GM12878 (cell line): ENCODE measurements around the gene DYSF. TPM values are rescaled to one million over a fixed set of nuclear protein-coding genes. Genes with fewer than 3 reads are reported as not detected.

ENCODE experiments used
- ATAC-seq: fragments of 200-7000 bp; cut with Tn5 transposase; 3 replicates; pipeline ENCODE4 v1.9.1; 2020; ENCODE audit warnings: mild to moderate bottlenecking, moderate library complexity
- BruUV-seq: library from RNA; stranded (reverse); fragments of 400-500 nt; replicated peaks from 2 replicates; lab custom pipeline; 2021; lab: Mats Ljungman, UMichigan
- CTCF ChIA-PET: fragments of 300-600 bp; sonication (Branson Sonifier 250); formaldehyde crosslinking; extraction: SDS; loops from one replicate; lab custom pipeline; 2021; ENCODE audit warnings: inconsistent platforms; lab: Yijun Ruan, JAX
- POLR2A ChIA-PET: fragments of 350-600 bp; formaldehyde crosslinking; extraction: SDS; loops from one replicate; lab custom pipeline; 2021; ENCODE audit warnings: inconsistent platforms; lab: Charles Lee
- RAD21 ChIA-PET: fragments of 300-600 bp; sonication (Branson Sonifier 250); formaldehyde crosslinking; loops from one replicate; lab custom pipeline; 2023; ENCODE audit warnings: antibody characterized with exemption; ENCODE audit not compliant: unreplicated experiment; lab: Charles Lee
- SMC1A ChIA-PET: fragments of 300-600 bp; sonication (Branson Sonifier 250); formaldehyde crosslinking; loops from one replicate; lab custom pipeline; 2023; ENCODE audit not compliant: unreplicated experiment, uncharacterized antibody; lab: Charles Lee
- DNase-seq: peaks from one replicate; pipeline ENCODE4 v3.0.0-alpha.2; 2011; ENCODE audit warnings: low read depth, low spot score
- FAIRE-seq: peaks from 3 replicates; lab custom pipeline; 2011; peaks lifted over from hg19 to GRCh38; lab: Jason Lieb, UNC
- H2AFZ ChIP-seq: 2 replicates; pipeline ENCODE4 v1.6.0; 2011; ENCODE audit warnings: low read depth, low read length, control low read depth; ENCODE audit not compliant: control insufficient read depth
- H3K27ac ChIP-seq: 2 replicates; pipeline ENCODE4 v1.5.1; 2011; ENCODE audit warnings: control low read depth; ENCODE audit not compliant: control insufficient read depth, insufficient read depth
- H3K27me3 ChIP-seq, 2 experiments: replicated peaks in 1 of 2; 2 replicates each; pipeline versions ENCODE4 v1.6.0 to v1.6.1; 2011; ENCODE audit warnings: low read length in 1 of 2; ENCODE audit not compliant: control insufficient read depth in 2 of 2, insufficient read depth in 2 of 2
- H3K36me3 ChIP-seq, 2 experiments: 2 replicates each; pipeline ENCODE4 v1.5.1; 2011; ENCODE audit warnings: low read length in 1 of 2; ENCODE audit not compliant: control insufficient read depth in 2 of 2, insufficient read depth in 2 of 2
- H3K4me1 ChIP-seq: 2 replicates; pipeline ENCODE4 v1.6.1; 2011; ENCODE audit warnings: mild to moderate bottlenecking, low read length, moderate library complexity, mixed read lengths; ENCODE audit not compliant: control insufficient read depth, insufficient read depth
- H3K4me2 ChIP-seq: 2 replicates; pipeline ENCODE4 v1.6.0; 2011; ENCODE audit warnings: control low read depth; ENCODE audit not compliant: control insufficient read depth, insufficient read depth
- H3K4me3 ChIP-seq: fragments of 200-600 bp; sonication (generic); 2 replicates; pipeline ENCODE4 v1.5.1; 2016
- H3K79me2 ChIP-seq: 2 replicates; pipeline ENCODE4 v1.6.0; 2011; ENCODE audit warnings: low read length; ENCODE audit not compliant: control insufficient read depth, insufficient read depth
- H3K9ac ChIP-seq: 2 replicates; pipeline ENCODE4 v1.8.0; 2011; ENCODE audit warnings: low read length, control low read depth, mixed read lengths; ENCODE audit not compliant: control insufficient read depth, insufficient read depth
- H3K9me3 ChIP-seq: replicated peaks from 3 replicates; pipeline ENCODE4 v1.5.1; 2011; ENCODE audit warnings: mild to moderate bottlenecking, low read length; ENCODE audit not compliant: control insufficient read depth, insufficient read depth
- H4K20me1 ChIP-seq: 2 replicates; pipeline ENCODE4 v1.6.0; 2011; ENCODE audit not compliant: control insufficient read depth, insufficient read depth
- CHD1 ChIP-seq: IDR thresholded peaks from 2 replicates; pipeline ENCODE4 v1.6.1; 2012; ENCODE audit warnings: low read depth, low read length, improper control_type of control experiment
- E2F8 ChIP-seq: fragments of 450-650 bp; IDR thresholded peaks from 2 replicates; pipeline ENCODE4 v1.6.1; 2018; ENCODE audit warnings: mild to moderate bottlenecking, low read depth, moderate library complexity; ENCODE audit not compliant: partially characterized antibody
- EGR1 ChIP-seq, 2 experiments: IDR thresholded peaks; 1 replicate in 1 of 2; 2 replicates in 1 of 2; pipeline ENCODE4 v1.6.1; 2011 to 2012; ENCODE audit warnings: low read depth in 2 of 2, low read length in 2 of 2, borderline replicate concordance in 1 of 2, mild to moderate bottlenecking in 1 of 2, moderate library complexity in 1 of 2
- IRF3 ChIP-seq: fragments of 450-650 bp; IDR thresholded peaks from 2 replicates; pipeline ENCODE4 v1.6.1; 2014; ENCODE audit warnings: mild to moderate bottlenecking
- MTA2 ChIP-seq: fragments of 450-650 bp; IDR thresholded peaks from 2 replicates; pipeline ENCODE4 v1.6.1; 2016; ENCODE audit warnings: low read depth, mild to moderate bottlenecking, moderate library complexity
- MYC ChIP-seq: IDR thresholded peaks from 2 replicates; pipeline ENCODE4 v1.6.1; 2011; ENCODE audit warnings: mild to moderate bottlenecking, low read length, moderate library complexity, inconsistent platforms; ENCODE audit not compliant: insufficient read depth, insufficient replicate concordance, insufficient read length, severe bottlenecking
- NBN ChIP-seq: fragments of 450-650 bp; IDR thresholded peaks from 2 replicates; pipeline ENCODE4 v1.6.1; 2016
- NFXL1 ChIP-seq: fragments of 450-650 bp; IDR thresholded peaks from 2 replicates; pipeline ENCODE4 v1.6.1; 2017; ENCODE audit warnings: antibody characterized with exemption, mild to moderate bottlenecking, borderline replicate concordance
- NR2C1 ChIP-seq: fragments of 450-650 bp; IDR thresholded peaks from 2 replicates; pipeline ENCODE4 v1.6.1; 2017; ENCODE audit warnings: antibody characterized with exemption, mild to moderate bottlenecking, moderate library complexity
- NR2C2 ChIP-seq: IDR thresholded peaks from 2 replicates; pipeline ENCODE4 v1.6.1; 2011; ENCODE audit warnings: borderline replicate concordance, low read depth; ENCODE audit not compliant: control insufficient read depth, insufficient read length
- RELB ChIP-seq: fragments of 450-650 bp; IDR thresholded peaks from 2 replicates; pipeline ENCODE4 v1.6.1; 2017; ENCODE audit warnings: low read depth, mild to moderate bottlenecking, moderate library complexity
- SKIL ChIP-seq: fragments of 450-650 bp; IDR thresholded peaks from 2 replicates; pipeline ENCODE4 v1.6.1; 2017; ENCODE audit warnings: mild to moderate bottlenecking, low read depth, inconsistent platforms; ENCODE audit not compliant: poor library complexity, severe bottlenecking
- SMC3 ChIP-seq: IDR thresholded peaks from 2 replicates; pipeline ENCODE4 v1.6.1; 2011; ENCODE audit warnings: low read length, improper control_type of control experiment, borderline replicate concordance
- WGBS: methylation state at CpG from one replicate; pipeline ENCODE4 v1.1.6; 2016; ENCODE audit warnings: low lambda C conversion rate; ENCODE audit not compliant: insufficient replicate concordance, insufficient coverage; ENCODE audit errors: missing lambda C conversion rate; 5-methylcytosine and 5-hydroxymethylcytosine counted together
- in situ Hi-C: fragments of 300-500 bp; cut with MboI; formaldehyde crosslinking; loops from 9 replicates; pipeline ENCODE4 v1.14.3; 2018; ENCODE audit warnings: mixed read lengths
- intact Hi-C: fragments of 100-400 bp; cut with micrococcal nuclease; formaldehyde crosslinking; loops from one replicate; pipeline ENCODE4 v1.14.2; 2022; ENCODE audit not compliant: unreplicated experiment
- polyA plus RNA-seq, 11 experiments: library from polyadenylated mRNA; depleted of rRNA in 4 of 11; unstranded in 6 of 11; stranded (reverse) in 5 of 11; fragments of >200 nt; fragmentation: Nextera tagmentation in 4 of 11; fragmentation: Illumina TruSeq in 1 of 11; extraction: Ambion mirVana in 4 of 11; extraction: Trizol in 1 of 11; gene quantifications; 1 replicate in 1 of 11; 2 replicates in 10 of 11; pipeline versions ENCODE4 v1.2.1 to v1.2.3, GENCODE V29; 2011 to 2016; ENCODE audit warnings: inconsistent platforms in 2 of 11, missing spikeins in 2 of 11, low read depth in 1 of 11
- total RNA-seq, 4 experiments: library from RNA; depleted of rRNA in 3 of 4; stranded (reverse); fragments of >200 nt in 3 of 4; fragmentation: Illumina TruSeq in 1 of 4; extraction: Trizol in 1 of 4; gene quantifications; 2 replicates each; pipeline versions ENCODE4 v1.2.1 to v1.2.3, GENCODE V29; 2013 to 2021

DYSF gene
- total and polyA plus RNA-seq, 10 of the 15 experiments (the other 5 are each of a cell fraction or from before 2014, with no cell fraction given): under 0.01 to 0.15 (median 0.03) TPM; not detected in 7

- TF ChIP-seq CHD1 (no peak), MYC (no peak)
Observed at GRCh38 chr2:71727562-71727961, 274.2 kb downstream of the DYSF start (continued).

- intact Hi-C loops (no loop called here), in situ Hi-C loops (no loop called here)
- ChIA-PET CTCF (no interaction called here), SMC1A (no interaction called here), RAD21 (no interaction called here), POLR2A (no interaction called here)
- no peak for TF ChIP-seq NFXL1
- no peak for TF ChIP-seq EGR1 (IDR thresholded peaks at IDR 0.05; ENCODE audit: borderline replicate concordance in 1 of 2, low read depth in 2 of 2, low read length in 2 of 2)
- no peak for TF ChIP-seq IRF3
- TF ChIP-seq NBN: no peak
- TF ChIP-seq E2F8: no peak
- TF ChIP-seq SMC3: no peak
- TF ChIP-seq MTA2: no peak
- no peak for TF ChIP-seq NR2C2
- no peak for TF ChIP-seq NR2C1
- no peak for TF ChIP-seq RELB
- TF ChIP-seq SKIL: no peak
- Histone ChIP-seq H3K27me3 (no peaks in the 10 kb centered on the region), H3K27ac (no peak overlapping the region), H3K4me1 (no peaks in the 10 kb centered on the region), H4K20me1 (no peaks in the 10 kb centered on the region), H3K9me3 (no peaks in the 10 kb centered on the region), H2AFZ (no peak overlapping the region), H3K4me2 (no peak overlapping the region), H3K9ac (no peak overlapping the region), H3K4me3 (no peak overlapping the region), H3K79me2 (no peaks in the 10 kb centered on the region), H3K36me3 (no peaks in the 10 kb centered on the region)
- WGBS: 21% methylated on average over 1 of the region's 1 CpG
- FAIRE-seq: no peak
- BruUV-seq: no TSS peak
- DNase-seq: no peak
- no peak for ATAC-seq
Observed at GRCh38 chr2:71728036-71728435, 274.7 kb downstream of the DYSF start.
